Measurements from ENCODE around the gene TERT.
"Not testable (repeated sequence)": the region's sequence is repeated elsewhere in the genome, so short reads cannot be mapped to it uniquely, and the experiment has no call there.

The TERT gene

GRCh38 chr5:1294835-1295649 lies at the start of gene TERT:
TERT (minus strand) TSS chr5:1295068; CDS start chr5:1294989, 79 bp downstream.
- no peak for DNase-seq

DNA sequence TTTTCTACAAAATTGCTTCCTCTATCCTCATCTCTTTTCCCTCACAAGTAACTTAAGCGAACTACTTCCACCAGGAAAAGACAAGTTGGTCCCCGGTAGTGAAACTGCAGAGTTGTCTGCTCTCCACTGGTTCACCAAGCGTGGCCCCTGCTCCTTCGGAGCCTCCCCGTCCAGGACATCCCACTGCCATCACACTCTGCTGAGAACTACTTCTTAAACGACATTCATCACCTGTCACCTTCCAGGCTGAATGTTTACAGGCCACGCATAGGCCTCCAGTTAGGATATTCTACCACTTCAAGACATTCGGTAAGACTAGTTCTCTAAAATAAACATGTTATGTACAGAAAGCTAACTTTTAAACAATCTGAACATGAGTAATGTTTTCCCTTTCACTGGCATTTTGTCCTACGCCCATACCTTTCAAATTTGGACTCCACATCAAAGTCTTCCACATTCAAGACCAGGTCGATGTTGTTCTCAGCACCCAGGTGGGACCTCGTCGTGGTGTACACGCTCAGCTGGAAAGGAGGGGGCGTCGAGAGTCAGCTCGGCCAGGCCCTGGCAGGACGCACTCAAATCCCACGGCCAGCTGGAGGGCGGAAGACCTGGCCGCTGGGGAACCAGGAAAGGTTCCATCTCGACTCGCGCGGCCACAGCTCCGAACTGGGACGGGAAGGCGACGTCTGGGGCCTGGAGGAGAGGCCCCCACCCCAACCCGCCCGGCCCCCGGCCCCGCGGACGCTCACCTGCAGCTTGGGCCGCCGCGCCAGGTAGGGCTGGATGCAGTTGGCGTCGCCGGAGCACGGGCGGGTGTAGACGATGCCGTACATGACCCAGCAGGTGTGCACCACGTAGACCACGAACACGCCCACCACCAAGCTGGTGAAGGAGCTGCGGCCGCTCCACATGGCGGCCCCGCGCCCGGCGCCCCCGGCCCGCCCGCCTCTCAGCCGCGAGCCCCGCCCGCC lies 49.3 kb upstream of the TERT start:
- no peak for DNase-seq

- no peak for DNase-seq
Measured at GRCh38 chr5:1343315-1343751, 48.5 kb upstream of the TERT start.

GRCh38 chr5:1342711-1343110 lies 47.8 kb upstream of the TERT start:
- not testable (repeated sequence) for DNase-seq

- no peak for DNase-seq
Measured at GRCh38 chr5:1342268-1342667, 47.4 kb upstream of the TERT start.

- no peak for DNase-seq
Measured at GRCh38 chr5:1341863-1342262, 47.0 kb upstream of the TERT start.

DNA sequence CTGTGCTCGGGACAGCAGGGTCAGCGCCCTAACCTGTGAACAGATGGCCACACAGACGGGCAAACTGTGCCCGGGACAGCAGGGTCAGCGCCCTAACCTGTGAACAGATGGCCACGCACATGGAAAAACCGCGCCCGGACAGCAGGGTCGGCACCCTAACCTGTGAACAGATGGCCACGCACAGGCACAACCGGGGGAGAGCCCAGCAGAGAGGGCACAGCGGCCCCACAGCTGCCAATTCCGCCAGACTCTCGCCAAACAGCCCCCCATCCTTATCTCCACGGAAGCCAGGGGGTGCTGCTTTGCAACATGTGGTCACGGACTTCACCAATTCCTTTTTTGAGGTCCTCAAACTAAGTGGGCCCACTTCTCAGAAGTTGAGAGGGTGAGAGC lies 44.9 kb upstream of the TERT start:
- DNase-seq, result not testable (repeated sequence)

DNA sequence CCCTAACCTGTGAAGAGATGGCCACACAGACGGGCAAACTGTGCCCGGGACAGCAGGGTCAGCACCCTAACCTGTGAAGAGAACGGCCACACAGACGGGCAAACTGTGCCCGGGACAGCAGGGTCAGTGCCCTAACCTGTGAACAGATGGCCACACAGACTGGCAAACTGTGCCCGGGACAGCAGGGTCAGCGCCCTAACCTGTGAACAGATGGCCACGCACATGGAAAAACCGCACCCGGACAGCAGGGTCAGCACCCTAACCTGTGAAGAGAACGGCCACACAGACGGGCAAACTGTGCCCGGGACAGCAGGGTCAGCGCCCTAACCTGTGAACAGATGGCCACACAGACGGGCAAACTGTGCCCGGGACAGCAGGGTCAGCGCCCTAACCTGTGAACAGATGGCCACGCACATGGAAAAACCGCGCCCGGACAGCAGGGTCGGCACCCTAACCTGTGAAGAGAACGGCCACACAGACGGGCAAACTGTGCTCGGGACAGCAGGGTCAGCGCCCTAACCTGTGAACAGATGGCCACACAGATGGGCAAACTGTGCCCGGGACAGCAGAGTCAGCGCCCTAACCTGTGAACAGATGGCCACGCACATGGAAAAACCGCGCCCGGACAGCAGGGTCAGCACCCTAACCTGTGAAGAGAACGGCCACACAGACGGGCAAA lies 44.4 kb upstream of the TERT start:
- DNase-seq, result not testable (repeated sequence)

- no peak for DNase-seq
Measured at GRCh38 chr5:1338506-1339070, 43.7 kb upstream of the TERT start.

- no peak for DNase-seq
Measured at GRCh38 chr5:1338196-1338490, 43.3 kb upstream of the TERT start.

- DNase-seq, result no peak
Measured at GRCh38 chr5:1337489-1338195, 42.8 kb upstream of the TERT start.

DNA sequence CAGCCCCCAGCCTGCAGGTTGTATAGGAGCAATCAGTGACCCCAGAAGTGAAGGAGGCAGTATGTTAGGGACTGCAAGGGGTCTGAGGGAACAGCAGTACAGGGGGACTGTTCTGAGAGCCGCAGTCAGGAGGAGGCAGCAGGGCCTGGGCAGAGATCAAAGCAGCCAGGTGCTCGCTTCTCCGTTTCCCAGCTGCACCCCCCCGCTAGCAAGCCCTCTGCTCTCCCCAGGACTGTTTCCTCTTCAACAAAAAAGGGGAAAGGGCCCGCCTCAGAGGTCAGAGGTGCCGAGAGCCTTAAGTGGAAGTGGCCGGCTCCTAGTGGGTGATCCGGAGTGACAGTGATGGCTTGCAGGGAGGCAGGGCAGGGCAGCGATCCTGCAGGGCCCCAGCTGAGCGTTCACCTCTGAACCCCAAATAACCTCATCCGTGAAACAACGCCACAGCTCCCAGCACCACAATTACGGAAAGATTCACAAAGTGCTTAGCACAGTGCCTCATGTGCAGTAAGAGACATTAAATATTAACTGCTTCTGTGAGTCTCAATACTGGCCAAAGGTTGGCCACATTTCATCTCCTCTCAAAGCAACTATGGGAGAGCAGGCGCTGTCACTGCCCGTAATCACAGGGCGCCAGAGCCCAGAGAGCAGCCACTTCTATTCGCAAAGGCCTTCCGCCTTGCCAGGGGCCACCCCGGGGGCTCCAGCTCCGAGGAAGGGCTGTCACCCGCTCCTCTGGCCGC lies 42.1 kb upstream of the TERT start:
- DNase-seq, result no peak

DNA sequence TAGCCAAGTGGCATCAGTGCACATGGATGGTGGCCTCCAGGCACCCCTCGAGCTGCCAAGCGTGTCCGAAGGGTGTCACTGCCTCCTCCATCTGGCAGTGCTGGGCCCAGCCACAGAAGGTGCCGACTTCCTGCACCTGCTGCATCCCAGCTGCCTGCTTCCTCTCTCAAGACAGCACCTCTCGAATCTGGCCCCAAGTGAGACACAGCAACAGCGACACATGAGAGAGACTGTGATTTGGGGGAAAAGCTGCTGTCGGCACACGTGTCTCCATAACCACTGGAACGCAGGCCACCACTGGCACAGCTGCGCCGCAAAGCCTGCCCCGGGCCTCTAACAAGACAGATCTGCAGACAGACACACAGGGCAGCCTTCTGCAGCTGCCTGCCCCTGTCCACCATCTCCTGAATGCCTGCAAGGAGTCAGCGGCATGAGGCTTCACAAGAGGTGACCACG lies 41.3 kb upstream of the TERT start:
- DNase-seq, result no peak

DNA sequence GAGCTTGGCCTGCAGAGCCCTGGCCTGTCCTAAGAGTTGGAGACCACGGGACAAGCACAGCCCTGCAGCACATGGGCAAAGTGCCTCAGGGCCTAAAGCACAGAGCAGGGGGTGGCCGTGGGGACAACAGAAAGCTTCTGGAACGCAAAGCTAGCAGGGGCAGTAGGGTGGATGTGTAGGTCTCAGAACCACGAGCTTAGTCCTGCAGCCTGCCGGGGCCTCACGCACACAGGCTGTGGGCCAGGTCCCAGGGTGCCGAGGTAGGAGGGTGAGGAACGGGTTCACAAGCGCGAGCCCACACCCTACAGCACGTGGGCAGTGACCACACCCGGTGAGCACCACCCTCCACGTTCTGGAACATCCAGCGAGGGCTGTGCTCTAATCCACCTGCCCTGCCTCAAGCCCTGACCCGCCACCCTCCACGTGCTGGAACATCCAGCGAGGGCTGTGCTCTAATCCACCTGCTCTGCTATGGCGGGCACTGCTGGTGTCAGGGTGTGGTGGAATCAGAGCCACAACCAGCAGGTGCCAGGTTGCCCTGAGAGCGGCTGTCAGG lies 40.8 kb upstream of the TERT start:
- DNase-seq, result no peak

DNA sequence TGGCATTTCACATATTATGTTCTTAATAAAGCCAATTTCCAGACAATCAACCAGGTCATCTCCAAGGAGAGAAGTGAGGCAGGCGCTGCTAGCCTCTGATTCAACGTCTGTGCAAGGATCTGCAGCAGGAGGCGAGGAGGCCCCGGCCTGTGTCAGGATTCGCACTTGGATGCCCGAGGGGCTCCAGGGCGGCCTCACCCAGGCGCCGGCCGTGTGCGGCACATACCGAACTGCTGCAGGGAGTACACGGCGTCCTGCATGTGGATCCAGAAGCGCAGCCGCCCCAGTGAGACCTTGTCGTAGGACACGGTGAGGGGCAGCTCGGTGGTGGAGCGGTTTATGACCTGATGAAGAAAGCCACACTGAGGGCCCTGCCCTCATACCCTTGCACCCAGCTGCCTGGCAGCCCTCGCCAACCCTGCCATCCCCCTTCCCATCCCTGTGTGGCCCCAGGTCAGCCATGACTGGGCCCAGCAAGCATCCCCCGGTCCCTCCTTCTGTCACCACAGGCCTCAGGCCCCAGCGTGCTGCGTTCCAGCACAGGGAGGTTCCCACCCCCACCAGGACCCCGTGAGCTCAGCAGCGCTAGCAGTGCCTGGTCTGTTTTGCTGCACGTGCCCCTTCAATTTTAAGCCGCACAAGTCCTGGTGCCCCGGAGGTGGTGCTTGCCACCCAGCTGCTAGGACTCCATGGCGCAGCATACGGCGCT lies 40.1 kb upstream of the TERT start:
- DNase-seq, result no peak

DNA sequence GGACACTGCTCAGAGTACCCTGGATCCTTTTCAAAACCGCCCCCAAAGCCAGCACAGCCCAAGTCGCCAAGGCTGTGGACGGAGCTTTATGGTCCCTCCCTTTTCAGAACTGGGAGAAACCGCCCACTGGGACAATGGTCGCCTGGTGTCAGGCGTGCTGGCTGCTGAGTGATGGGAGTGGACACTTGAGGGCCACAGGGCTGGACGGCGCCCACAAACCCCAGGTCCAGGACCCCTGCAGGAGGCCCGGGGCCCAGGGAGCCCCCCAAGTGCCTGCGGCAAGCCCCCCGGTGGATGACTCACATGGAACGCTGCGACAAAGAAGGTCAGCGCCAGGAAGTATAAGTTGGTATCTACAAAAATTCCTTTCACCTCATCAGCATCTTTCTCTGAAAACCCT lies 39.1 kb upstream of the TERT start:
- DNase-seq, result no peak

DNA sequence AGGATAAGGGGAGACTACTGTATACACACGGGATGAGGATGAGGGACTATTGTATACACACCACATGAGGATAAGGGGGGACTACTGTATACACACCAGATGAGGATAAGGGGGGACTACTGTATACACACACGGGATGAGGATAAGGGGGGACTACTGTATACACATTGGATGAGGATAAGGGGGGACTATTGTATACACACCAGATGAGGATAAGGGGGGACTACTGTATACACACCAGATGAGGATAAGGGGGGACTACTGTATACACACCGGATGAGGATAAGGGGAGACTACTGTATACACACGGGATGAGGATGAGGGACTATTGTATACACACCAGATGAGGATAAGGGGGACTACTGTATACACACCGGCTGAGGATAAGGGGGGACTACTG lies 38.4 kb upstream of the TERT start:
- not testable (repeated sequence) for DNase-seq

GRCh38 chr5:1332461-1333001 lies 37.7 kb upstream of the TERT start:
- DNase-seq, result no peak

GRCh38 chr5:1331861-1332405 lies 37.1 kb upstream of the TERT start:
- no peak for DNase-seq

All from bone marrow (tissue), 2 donors.